ENCODE measurements around the gene CLK4.

The CLK4 gene

DNA sequence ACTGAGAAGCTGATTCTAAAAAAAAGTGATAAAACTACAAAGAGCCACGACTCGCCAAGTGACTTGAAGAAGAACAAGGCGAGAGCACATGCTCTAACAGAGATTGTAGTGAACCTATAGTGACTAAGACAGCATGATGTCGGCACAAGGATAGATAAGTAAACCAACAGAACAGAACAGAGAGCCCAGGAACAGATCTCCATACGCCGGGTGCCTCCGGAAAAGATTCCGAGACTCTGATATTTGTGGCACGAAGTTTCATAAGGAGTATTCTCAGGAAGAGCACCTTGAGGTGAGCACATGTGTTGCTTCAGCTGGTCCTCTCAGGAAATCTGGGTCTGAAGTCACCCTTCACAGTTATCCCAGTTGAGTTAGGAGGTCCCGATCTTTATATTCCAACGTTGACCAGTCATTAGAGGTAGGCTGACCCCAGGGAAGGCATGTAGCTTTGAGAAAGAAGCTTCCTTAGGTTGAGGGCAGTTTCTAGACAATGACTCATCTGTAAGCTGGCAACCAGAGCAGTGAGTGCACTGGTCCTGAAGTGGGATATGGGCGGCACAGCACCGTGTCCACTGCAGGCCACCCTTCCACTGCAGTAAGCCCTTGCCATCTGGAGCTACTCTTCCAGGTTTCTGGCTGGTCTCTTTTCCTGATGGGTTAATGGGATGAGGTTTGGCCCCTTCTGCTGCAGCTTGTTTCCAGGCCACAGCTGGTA, 13.6 kb upstream of the CLK4 start:
- Histone ChIP-seq H3K4me3 (no peak overlapping the region), H3K9me3 (peaks cover 4% of the 10 kb centered on the region), H3K4me2 (no peak overlapping the region), H4K20me1 (no peaks in the 10 kb centered on the region), H3K9ac (no peak overlapping the region), H3K27ac (no peak overlapping the region), H3K27me3 (0 out of 2 replicates have a peak, but pooled peaks cover 3% of the 10 kb centered on the region), H3K36me3 (no peaks in the 10 kb centered on the region), H3K4me1 (no peaks in the 10 kb centered on the region)
- TF ChIP-seq Cebpa-rat (IDR thresholded peaks at IDR 0.05) = no peak

DNA sequence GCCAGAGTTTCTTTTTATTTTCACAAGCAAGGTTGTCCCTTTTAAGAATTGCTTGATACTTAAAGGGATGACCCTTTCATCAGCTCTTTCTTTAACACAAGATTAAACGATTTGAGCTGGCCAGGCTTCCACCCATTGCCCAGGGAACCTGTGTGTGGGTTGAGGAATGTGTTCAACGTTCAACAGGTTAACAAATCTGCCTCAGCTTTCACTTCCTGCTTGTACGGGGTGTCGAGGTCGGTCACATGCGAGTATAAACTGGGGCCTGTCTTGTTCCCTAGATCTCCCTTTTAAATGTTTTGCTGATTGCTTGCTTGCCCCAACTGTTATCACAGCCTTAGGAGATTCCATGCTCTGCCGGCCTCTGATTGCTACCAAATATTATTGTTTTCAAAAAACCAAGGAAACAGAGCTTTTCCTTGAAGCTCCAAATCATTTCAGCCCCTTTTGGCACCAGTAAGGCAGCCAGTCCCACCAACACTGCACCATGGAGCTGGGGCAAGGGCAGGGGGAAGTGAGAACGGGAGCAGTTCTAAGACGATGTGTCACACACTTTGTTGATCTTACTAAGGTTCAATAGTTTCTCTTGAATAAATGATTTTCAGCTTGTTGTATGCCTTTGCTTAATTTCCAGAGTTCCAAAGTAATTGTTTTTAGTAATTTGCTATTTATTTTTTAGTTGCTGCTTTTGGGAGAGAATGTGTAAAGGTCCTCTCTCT, 10.7 kb upstream of the CLK4 start:
- Histone ChIP-seq H3K36me3 (no peaks in the 10 kb centered on the region), H3K4me1 (no peaks in the 10 kb centered on the region), H3K4me2 (no peak overlapping the region), H3K27ac (no peak overlapping the region), H4K20me1 (no peaks in the 10 kb centered on the region), H3K9ac (no peak overlapping the region), H3K9me3 (no peaks in the 10 kb centered on the region; the same call in 1 of the 2 replicates), H3K27me3 (no peaks in the 10 kb centered on the region), H3K4me3 (no peak overlapping the region)
- TF ChIP-seq Cebpa-rat (IDR thresholded peaks at IDR 0.05) = no peak

DNA sequence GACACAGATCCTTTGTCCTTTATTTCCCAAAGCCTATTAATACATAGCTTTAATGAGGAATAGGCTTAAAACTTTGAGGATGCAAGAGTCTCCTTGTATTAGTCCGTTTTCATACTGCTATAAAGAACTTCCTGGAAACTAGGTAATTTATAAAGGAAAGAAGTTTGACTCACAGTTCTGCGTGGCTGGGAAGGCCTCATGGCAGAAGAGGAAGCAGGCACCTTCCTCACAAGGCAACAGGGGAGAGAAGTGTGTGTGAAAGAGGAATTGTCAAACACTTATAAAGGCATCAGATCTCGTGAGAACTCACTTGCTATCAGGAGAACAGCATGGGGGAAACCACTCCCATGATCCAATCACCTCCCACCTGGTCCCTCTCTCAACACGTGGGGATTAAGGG, 5.4 kb upstream of the CLK4 start:
- TF ChIP-seq Cebpa-rat (IDR thresholded peaks at IDR 0.05) = no peak
- Histone ChIP-seq H3K36me3 (no peaks in the 10 kb centered on the region), H3K27me3 (no peaks in the 10 kb centered on the region), H3K4me3 (no peak overlapping the region), H3K9ac (no peak overlapping the region), H3K4me1 (peaks cover 9% of the 10 kb centered on the region; the same call in 1 of the 2 replicates), H4K20me1 (no peaks in the 10 kb centered on the region), H3K27ac (no peak overlapping the region), H3K9me3 (no peaks in the 10 kb centered on the region), H3K4me2 (no peak overlapping the region)

DNA sequence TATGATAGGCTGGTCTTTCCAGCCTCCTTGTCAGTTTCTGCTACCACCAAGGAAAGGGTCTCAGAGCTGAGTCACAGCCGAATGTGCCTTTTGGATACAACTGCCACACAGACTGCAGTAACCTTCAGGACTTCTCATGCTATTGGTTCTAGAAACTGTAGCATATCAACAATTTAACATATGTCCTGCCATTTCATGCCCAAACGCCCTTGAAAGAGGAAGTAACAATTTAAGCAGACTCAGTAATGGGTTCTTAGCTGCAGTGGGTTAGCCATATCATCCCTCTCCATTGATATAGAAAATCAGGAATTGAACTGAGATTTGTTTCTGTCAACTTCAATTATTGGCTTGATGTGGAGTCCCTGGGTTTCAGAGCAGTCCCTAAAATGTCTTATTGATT, 4.1 kb upstream of the CLK4 start:
- Histone ChIP-seq H3K36me3 (no peaks in the 10 kb centered on the region), H3K9me3 (no peaks in the 10 kb centered on the region), H3K4me3 (no peak overlapping the region), H4K20me1 (peaks cover 5% of the 10 kb centered on the region), H3K4me1 (peaks cover 10% of the 10 kb centered on the region; the same call in 1 of the 2 replicates), H3K9ac (no peak overlapping the region), H3K27me3 (no peaks in the 10 kb centered on the region), H3K27ac (no peak overlapping the region), H3K4me2 (no peak overlapping the region)
- no peak for TF ChIP-seq Cebpa-rat (IDR thresholded peaks at IDR 0.05)

DNA sequence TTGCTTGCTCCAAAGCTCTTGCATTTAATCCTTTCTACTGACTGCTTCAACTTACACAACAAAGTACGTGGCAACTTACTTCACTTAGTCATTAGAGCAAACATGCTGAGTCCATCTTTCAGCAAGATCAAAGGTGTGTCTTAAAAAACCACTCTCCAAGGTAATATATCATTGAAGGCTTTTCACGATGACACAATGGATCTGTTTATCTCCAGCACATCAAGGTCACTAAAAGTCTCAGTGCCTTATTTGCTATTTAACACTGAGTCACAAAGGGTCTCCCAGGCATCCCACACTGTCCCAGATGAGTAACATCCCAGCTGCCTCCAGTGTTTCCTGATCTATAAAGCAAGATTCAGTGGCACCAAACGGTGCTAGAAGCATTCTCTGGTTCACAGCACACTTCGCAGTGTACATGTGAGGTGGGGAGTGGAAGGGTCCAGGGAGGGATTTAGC, 3.7 kb upstream of the CLK4 start:
- H3K9ac ChIP-seq = no peak overlapping the region
- no peaks in the 10 kb centered on the region for H3K9me3 ChIP-seq
- H3K4me2 ChIP-seq = no peak overlapping the region
- no peak overlapping the region for H3K4me3 ChIP-seq
- H3K27ac ChIP-seq = no peak overlapping the region
- peaks cover 9% of the 10 kb centered on the region for H4K20me1 ChIP-seq
- H3K27me3 ChIP-seq = no peaks in the 10 kb centered on the region
- peaks cover 10% of the 10 kb centered on the region; the same call in 1 of the 2 replicates for H3K4me1 ChIP-seq
- no peak for TF ChIP-seq Cebpa-rat (IDR thresholded peaks at IDR 0.05)
- H3K36me3 ChIP-seq = no peaks in the 10 kb centered on the region

DNA sequence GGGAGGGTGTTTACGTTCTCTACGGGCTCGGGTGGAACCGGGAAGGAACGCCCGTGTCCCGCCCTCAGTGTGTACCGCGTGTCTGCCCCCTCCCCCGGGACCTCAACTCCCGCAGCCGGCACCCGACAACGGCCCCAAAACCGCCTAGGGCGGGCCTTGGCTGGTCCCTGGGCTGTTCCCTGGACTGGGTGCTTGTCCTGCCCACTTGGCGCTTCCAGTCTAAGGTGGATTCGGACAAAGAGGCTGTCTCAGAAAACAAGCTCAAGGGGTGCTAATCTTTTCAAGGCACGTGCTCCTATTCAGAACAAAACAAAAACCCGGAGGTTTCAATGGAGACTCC, 379 bp upstream of the CLK4 start:
- no peak for TF ChIP-seq Cebpa-rat (IDR thresholded peaks at IDR 0.05)
- Histone ChIP-seq H3K4me3 (peak overlapping the region; percentile 78), H3K36me3 (peaks cover 13% of the 10 kb centered on the region), H3K9me3 (no peaks in the 10 kb centered on the region), H4K20me1 (peaks cover 33% of the 10 kb centered on the region), H3K4me1 (peaks cover 28% of the 10 kb centered on the region), H3K9ac (peak overlapping the region; percentile 71; the same call in 1 of the 2 replicates), H3K4me2 (peak overlapping the region; percentile 58), H3K27me3 (no peaks in the 10 kb centered on the region), H3K27ac (peak overlapping the region; percentile 70)

DNA sequence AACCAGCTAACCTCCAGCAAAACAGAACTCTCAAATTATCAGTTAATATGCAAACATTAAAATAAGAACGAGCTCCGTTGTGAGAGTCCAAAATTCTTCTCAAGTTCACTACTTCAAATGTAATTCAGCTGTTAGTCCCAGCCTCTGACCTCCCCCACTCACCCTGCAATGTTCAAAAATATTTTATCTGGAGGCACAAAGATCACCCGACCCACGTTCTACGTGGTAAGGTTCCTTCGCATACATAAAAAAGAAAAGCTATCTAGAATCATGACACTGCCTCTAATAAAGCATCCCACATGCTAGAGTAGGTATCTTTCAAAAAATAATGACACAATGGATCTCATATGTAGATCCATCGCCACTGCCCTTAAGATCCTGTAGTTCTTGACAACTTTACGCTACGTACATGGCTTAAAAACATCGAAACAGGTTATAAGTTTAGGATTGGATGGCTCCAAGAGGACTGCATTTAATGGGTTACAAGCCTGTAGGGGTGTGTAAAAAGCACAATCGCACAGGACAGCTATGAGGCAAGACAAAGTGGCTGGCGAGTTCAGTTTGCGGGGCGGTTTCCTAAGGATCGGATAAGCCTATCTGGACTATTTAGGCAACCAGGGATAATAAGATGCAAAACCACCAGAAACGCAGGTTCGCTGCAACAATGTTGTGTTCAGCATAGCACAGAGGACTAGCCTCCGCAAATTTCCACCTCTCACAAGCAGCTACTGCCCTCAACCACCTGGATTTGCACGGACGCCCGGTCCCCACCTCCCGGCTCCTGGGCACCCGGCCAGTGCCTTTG, 969 bp downstream of the CLK4 start:
- Histone ChIP-seq H3K9ac (peak overlapping the region; percentile 91), H3K4me1 (peaks cover 28% of the 10 kb centered on the region), H3K27ac (peak overlapping the region; percentile 88), H4K20me1 (peaks cover 33% of the 10 kb centered on the region), H3K36me3 (peaks cover 25% of the 10 kb centered on the region), H3K9me3 (no peaks in the 10 kb centered on the region), H3K4me3 (peak overlapping the region; percentile 78), H3K27me3 (no peaks in the 10 kb centered on the region), H3K4me2 (peak overlapping the region; percentile 88)
- no peak for TF ChIP-seq Cebpa-rat (IDR thresholded peaks at IDR 0.05)

DNA sequence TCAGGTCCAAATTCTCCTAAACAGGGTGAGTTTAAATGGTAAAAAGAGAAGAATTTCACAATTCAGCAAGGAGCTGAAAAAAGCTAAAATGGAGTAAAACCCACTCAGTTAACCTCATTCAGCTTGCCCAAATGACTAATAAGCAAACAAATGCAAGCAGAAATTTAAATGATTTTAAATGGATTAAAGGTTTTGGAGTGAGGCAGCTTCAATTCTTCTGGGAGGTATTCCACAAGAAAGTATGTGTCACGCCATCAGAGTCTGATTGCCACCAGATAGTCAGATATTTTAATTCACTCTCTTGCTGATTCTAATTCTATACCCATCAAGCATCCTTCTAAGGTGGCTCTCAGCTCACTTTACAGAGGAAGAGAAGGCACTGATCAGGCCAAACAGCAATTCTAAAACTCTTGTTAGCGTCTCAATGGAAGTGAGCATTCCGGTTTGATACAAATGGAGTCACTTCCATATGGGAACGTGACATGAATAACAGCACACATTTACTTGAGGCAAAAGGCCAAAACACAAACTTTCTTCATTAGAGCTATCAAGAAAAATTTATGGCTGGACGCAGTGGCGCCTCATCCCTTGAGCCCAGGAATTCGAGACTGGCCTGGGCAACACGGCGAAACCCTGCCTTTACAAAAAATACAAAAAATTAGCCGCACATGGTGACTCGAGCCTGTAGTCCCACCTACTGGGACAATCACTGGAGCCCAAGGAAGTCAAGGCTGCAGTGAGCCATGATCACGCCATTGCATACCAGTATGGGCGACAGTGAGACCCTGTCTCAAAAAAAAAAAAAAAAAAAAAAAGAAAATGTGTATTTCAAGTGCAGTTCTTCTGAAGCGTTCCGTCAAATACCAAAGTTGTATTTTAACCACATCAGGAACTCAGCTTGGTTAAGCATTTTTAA, 2.0 kb downstream of the CLK4 start:
- H4K20me1 ChIP-seq = peaks cover 42% of the 10 kb centered on the region
- peak overlapping the region; percentile 88 for H3K4me2 ChIP-seq
- peak overlapping the region; percentile 91 for H3K9ac ChIP-seq
- TF ChIP-seq Cebpa-rat (IDR thresholded peaks at IDR 0.05) = no peak
- H3K27ac ChIP-seq = peak overlapping the region; percentile 88; the same call in 1 of the 2 replicates
- no peaks in the 10 kb centered on the region for H3K9me3 ChIP-seq
- peaks cover 34% of the 10 kb centered on the region for H3K4me1 ChIP-seq
- H3K36me3 ChIP-seq = peaks cover 35% of the 10 kb centered on the region
- no peaks in the 10 kb centered on the region for H3K27me3 ChIP-seq
- H3K4me3 ChIP-seq = peak overlapping the region; percentile 78

DNA sequence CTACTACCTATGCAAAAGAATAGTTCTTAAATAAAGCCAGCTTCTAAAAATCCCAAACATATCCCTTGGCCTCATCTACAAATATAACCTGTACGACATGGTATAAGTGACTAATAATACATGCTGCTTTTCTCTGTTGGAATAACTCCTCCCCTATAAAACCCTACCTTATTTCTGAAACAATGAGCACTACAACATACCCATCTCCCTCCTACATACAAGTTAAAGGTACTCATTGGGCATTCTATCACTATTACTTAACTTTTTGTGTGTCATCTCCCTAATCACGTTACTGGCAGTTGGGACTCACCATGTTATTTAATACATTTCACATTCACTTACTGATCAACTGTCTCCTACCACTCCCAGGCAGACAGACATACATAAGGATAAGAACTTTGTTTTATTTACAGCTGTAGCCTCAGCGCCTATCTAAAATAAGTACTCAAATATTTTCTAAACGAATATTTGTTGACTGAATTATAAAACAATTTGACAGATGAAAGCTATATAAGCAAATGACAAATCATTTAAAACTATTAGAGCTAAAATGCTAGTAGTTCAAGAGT, 4.1 kb downstream of the CLK4 start:
- no peak overlapping the region for H3K27ac ChIP-seq
- no peak overlapping the region for H3K9ac ChIP-seq
- H3K4me1 ChIP-seq = peaks cover 40% of the 10 kb centered on the region
- no peaks in the 10 kb centered on the region for H3K27me3 ChIP-seq
- peaks cover 57% of the 10 kb centered on the region for H3K36me3 ChIP-seq
- H3K4me3 ChIP-seq = no peak overlapping the region
- H3K9me3 ChIP-seq = no peaks in the 10 kb centered on the region
- H3K4me2 ChIP-seq = no peak overlapping the region
- peaks cover 57% of the 10 kb centered on the region for H4K20me1 ChIP-seq
- TF ChIP-seq Cebpa-rat (IDR thresholded peaks at IDR 0.05) = no peak
